ENCODE measurements around the gene CALML3.

CALML3 gene

DNA sequence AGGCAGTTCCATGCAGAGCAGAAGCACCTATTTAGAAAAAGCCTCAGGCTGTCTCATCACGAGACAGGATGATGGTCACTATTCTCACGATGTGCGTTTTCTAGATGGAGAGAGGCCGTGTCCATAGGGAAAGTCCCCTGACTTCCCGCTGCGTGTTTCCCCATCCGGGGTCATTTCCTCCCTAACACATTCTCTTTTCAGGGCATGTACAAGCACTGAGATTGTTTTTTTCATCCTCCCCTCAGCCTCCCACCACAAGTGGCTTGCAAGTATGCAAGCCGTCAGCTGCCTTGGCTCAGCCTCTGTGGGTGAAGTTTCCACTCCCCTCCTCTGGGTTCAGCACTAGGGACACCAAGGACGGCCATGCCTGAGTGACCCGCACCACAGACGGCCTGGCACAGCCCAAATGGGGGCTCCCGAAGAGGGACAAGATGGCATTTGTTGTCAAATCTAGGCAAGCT lies 22.7 kb upstream of the CALML3 start:
- TF ChIP-seq, protein P1, sequence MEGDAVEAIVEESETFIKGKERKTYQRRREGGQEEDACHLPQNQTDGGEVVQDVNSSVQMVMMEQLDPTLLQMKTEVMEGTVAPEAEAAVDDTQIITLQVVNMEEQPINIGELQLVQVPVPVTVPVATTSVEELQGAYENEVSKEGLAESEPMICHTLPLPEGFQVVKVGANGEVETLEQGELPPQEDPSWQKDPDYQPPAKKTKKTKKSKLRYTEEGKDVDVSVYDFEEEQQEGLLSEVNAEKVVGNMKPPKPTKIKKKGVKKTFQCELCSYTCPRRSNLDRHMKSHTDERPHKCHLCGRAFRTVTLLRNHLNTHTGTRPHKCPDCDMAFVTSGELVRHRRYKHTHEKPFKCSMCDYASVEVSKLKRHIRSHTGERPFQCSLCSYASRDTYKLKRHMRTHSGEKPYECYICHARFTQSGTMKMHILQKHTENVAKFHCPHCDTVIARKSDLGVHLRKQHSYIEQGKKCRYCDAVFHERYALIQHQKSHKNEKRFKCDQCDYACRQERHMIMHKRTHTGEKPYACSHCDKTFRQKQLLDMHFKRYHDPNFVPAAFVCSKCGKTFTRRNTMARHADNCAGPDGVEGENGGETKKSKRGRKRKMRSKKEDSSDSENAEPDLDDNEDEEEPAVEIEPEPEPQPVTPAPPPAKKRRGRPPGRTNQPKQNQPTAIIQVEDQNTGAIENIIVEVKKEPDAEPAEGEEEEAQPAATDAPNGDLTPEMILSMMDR (IDR thresholded peaks at IDR 0.05; ENCODE audit: low read depth, low read length, missing control alignments): no peak
- H3K4me3 ChIP-seq (replicated peaks; ENCODE audit: low read depth, low read length): no peak overlapping the region
- no peak for DNase-seq (ENCODE audit: extremely low read depth, low read depth)

DNA sequence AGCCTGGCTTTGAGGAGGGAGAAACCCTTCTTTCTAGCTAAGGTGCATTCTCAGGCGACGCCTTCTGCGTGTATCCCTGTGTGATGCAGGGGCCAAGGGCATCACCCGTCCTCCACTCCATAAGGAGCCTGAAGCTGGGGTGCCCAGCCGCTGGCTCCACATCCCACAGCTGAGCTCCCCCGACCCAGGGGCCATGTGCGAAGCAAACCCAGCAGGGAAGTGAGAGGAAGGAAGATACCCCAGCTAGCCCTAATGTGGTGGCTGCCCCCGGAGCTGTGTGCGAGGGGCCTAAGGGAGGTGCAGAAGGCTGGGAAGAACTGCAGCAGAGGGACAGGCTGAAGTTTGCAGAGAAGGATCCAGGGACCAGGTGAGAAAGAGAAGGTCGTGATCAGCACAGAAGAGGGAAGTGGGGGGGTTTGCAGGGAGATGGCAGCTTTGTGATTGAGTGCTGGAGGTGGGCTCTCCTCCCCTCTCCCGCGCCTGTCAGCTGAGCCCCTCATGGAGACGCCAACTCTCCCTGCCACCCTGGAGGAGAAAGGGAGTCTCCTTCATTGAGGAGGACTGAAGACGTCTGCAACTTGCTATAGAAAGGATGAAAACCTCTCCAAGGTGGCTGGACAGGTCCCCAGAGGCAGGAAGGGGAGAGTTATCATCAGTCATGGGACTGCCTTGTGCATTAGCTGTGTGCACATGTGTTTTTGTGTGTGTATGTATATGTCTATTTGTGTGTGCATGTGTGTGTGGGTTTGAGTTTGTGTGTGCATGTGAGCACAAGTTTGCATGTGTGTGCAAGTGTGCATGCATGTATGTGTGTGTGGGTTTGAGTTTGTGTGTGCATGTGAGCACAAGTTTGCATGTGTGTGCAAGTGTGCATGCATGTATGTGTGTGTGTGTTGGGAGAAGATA lies 21.9 kb upstream of the CALML3 start:
- no peak overlapping the region for H3K4me3 ChIP-seq (replicated peaks; ENCODE audit: low read depth, low read length)
- TF ChIP-seq, protein P1 (IDR thresholded peaks at IDR 0.05; ENCODE audit: low read depth, low read length, missing control alignments): no peak
- DNase-seq (ENCODE audit: extremely low read depth, low read depth): no peak

- DNase-seq (ENCODE audit: extremely low read depth, low read depth): no peak
- no peak overlapping the region for H3K4me3 ChIP-seq (replicated peaks; ENCODE audit: low read depth, low read length)
- TF ChIP-seq, protein P1 (IDR thresholded peaks at IDR 0.05; ENCODE audit: low read depth, low read length, missing control alignments): no peak
Measured at GRCh38 chr10:5503477-5503835, 21.3 kb upstream of the CALML3 start.

DNA sequence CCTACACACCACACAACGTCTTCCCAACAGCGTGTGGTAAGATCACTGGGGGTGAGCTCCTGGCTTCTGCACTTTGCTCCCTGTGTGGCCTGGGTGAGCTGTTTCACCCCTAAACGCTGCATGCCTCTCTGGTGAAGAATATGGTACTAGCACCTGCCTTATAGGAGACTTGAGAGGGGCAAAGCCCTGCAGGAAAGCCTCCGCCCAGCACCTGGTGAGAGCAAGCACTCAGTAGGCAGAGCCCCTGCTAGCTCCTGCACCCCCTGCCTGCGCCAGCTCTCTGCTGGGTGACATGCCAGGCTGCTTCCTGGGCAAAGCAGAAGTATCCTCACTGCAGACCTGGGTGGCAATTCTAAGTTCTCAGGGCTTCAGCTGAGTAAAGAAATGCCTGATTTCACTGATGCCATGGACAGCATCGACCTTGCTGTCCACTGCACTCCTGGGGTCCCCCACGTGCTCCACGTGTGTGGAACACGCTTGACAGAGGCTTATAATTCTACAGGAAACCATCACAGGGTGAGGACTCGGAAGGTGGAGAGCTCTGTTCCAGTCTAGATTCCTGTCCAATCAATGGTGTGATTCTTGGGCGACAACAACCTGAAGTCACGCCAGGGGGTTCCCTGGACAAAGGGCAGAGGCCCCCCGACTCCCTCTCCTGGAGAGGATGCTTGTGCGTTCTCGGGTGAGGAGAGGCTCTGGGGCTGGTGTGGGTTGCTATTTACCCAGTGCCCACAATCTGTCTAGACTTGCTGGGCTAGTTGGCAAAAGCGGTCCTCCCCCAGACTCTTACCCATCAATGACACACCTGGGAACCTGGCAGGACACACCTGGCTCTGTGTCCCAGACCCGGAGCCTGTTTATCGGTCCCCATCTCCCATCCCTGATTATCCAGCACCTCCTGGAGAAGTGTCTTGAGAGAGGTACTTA lies 20.4 kb upstream of the CALML3 start:
- TF ChIP-seq, protein P1 (IDR thresholded peaks at IDR 0.05; ENCODE audit: low read depth, low read length, missing control alignments): no peak
- H3K4me3 ChIP-seq (replicated peaks; ENCODE audit: low read depth, low read length): no peak overlapping the region
- DNase-seq (ENCODE audit: extremely low read depth, low read depth): no peak

DNA sequence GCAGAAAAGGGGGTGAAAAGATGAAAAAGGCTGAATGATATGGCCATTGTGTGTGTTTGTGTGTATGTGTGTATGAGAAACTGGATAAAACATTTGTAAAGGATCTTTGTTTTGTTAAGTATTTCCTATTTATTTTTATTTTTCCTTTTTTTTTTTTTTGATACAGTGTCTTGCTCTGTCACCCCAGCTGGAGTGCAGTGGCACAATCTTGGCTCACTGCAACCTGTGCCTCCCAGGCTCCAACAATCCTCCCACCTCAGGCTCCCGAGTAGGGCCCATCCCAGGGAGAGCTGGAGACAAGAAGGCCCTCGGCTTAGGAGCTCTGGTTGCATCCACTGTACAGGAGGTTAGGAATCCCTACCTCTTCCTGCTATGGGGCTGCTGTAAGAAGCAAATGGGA lies 18.5 kb upstream of the CALML3 start:
- no peak overlapping the region for H3K4me3 ChIP-seq (replicated peaks; ENCODE audit: low read depth, low read length)
- no peak for DNase-seq (ENCODE audit: extremely low read depth, low read depth)
- TF ChIP-seq, protein P1 (IDR thresholded peaks at IDR 0.05; ENCODE audit: low read depth, low read length, missing control alignments): no peak

DNA sequence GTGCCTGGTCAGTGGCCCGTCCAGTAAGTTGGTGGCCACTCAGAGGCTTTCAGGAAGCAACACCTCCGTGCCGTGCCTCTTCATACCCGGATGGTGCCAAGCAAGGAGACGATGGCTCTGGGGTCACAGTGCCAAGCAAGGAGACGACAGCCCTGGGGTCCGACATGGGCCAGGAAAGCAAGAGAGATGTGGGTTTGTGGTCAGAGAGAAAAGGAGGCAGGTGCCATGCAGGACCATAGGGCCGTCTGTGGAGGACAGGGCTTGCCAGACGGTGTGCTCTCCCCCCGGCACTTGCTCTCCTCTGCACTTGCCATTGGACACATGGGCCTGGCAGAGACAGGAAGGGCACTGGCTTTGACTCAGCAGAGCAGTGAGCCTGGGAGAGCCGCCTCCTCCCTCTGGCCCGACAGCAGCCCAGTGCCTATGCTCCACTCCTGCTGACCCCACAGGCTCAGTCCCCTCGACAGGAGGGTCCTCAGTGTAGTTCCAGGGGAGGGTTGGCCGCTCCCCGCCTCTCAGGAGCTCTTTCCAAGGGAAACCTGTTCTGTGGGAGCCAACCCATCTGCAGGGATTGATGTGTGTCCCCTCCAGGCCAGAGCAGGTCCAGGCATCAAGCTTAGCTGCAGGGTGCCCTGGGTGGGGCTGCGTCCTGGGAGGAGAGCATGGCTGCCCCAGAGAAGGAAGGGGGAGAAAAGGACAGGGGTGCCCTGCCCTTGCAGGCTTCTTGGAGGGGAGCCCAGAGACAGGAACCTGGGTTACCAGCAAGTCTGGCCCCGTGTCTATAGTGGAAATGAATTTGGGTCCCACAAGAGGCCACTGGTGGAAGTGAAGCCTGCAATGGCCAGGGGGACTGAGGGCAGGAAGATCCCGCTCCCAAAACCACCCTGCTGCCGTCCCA lies 17.8 kb upstream of the CALML3 start:
- DNase-seq (ENCODE audit: extremely low read depth, low read depth): no peak
- TF ChIP-seq, protein P1 (IDR thresholded peaks at IDR 0.05; ENCODE audit: low read depth, low read length, missing control alignments): no peak
- H3K4me3 ChIP-seq (replicated peaks; ENCODE audit: low read depth, low read length): no peak overlapping the region
